WI38 (cell line): ENCODE data around the gene CAPN5.

Experiments
- H3K4me3 ChIP-seq: 2 replicates; pipeline ENCODE4 v1.5.1; 2011; ENCODE audit warnings: low read depth, mild to moderate bottlenecking, control low read depth, low read length
- TF ChIP-seq, protein P1 (sequence below): IDR thresholded peaks from 2 replicates; pipeline ENCODE4 v1.5.1; 2012; ENCODE audit warnings: low read depth, mild to moderate bottlenecking, control low read depth, low read length

CAPN5 gene

DNA sequence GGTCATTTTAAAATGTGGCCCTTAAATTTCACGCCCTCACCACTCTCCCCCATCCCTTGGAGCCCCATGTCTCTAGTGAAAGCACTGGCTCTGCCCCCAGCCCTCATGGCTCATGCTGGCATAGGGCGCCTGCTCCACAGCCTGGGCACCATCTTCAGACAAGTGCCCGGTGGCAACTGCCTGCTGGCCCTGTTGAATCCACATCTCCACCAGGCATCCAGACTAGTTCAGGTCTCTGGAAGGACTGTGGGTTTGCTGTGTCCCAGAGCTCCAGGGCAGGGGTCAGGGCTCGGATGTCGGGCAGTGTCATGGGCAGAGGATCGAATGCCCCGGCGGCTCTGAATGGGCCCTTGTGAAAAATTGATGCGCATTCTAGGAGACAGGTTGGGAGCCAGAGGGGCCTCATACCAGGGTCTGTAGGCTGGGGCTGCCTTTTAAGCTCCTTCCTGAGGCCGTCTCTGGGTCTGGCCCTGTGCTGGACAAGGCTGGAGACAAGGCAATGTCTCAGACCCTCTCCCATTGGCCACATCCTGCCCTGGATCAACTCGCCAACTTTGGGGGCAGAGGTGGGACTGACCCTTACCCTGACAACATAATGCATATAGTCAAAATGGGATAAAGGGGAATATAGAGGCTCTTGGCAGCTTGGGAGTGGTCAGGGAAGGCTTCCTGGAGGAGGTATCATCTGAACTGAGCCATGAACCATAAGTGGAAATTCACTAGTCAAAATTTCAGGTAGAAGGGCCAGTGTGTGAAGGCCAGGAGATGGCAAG, 62.5 kb downstream of the CAPN5 start:
- no peak overlapping the region for H3K4me3 ChIP-seq
- TF ChIP-seq, protein P1, sequence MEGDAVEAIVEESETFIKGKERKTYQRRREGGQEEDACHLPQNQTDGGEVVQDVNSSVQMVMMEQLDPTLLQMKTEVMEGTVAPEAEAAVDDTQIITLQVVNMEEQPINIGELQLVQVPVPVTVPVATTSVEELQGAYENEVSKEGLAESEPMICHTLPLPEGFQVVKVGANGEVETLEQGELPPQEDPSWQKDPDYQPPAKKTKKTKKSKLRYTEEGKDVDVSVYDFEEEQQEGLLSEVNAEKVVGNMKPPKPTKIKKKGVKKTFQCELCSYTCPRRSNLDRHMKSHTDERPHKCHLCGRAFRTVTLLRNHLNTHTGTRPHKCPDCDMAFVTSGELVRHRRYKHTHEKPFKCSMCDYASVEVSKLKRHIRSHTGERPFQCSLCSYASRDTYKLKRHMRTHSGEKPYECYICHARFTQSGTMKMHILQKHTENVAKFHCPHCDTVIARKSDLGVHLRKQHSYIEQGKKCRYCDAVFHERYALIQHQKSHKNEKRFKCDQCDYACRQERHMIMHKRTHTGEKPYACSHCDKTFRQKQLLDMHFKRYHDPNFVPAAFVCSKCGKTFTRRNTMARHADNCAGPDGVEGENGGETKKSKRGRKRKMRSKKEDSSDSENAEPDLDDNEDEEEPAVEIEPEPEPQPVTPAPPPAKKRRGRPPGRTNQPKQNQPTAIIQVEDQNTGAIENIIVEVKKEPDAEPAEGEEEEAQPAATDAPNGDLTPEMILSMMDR, result no peak

DNA sequence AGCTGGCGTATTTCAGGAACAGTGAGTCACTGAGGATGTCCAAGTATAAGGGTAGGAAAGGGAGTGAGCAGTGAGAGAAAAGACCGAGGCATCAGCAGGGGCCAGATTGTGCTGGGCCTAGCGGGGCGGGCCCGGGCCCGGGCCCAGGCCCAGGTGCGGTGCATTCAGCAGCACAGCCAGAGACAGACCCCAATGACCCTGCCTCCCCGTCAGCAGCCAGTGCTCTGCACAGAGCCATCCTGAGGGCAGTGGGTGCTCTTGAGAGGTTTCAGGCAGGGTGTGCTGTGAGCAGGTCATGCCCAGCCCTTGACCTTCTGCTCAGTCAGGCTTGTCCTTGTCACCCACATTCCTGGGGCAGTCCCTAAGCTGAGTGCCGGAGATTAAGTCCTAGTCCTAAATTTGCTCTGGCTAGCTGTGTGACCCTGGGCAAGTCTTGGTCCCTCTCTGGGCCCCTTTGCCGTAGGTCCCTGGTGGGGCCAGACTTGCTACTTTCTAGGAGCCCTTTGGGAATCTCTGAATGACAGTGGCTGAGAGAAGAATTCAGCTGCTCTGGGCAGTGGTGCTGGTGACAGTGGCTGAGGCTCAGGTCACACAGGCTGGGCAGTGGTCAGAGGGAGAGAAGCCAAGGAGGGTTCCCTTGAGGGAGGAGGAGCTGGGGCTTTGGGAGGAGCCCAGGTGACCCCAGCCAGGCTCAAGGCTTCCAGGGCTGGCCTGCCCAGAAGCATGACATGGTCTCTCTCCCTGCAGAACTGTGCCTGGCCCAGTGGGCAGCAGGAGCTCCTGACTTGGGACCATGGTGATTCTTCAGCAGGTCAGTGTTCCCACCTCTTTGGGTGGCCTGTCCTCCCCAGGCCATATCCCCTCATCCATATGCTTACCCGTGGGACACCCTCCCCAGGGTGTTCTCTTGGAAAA, 63.3 kb downstream of the CAPN5 start:
- TF ChIP-seq, protein P1, result no peak
- no peak overlapping the region for H3K4me3 ChIP-seq

DNA sequence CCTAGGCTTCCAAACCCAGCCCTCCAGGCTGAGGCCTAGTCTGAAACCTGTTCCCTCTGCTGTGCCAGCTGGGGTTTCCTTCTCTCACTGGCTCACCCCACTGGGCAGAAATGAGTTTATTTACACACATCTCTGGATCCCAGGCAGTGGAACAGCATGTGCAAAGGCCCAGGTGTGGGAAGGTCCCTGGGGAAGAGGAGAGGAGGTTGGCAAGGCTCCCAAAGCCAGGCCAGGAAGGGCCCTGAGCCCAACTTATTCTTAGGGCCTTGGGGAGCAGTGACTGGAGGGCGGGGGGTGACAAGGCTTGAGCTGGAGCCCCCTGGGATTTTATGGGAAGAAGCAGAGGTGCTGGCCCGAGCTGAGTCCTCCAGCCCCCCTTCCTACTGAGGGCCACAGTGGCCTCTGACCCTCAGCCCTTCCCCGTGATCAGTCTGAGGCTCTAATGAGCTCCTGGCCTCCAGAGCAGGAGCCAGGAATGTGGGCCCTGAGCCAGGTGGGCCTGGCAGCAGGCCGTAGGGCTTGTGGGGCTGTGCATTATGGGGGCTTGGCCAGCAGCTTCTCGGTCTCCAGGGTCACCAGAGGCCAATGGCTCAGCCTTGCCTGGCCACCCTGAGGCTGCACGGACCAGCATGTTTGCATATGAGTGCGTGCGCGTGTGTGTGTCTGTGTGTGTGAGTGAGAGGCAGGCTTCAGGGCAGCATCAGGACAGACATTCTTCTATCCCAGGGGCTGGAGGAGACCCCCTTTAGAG, 64.2 kb downstream of the CAPN5 start:
- TF ChIP-seq, protein P1, result no peak

DNA sequence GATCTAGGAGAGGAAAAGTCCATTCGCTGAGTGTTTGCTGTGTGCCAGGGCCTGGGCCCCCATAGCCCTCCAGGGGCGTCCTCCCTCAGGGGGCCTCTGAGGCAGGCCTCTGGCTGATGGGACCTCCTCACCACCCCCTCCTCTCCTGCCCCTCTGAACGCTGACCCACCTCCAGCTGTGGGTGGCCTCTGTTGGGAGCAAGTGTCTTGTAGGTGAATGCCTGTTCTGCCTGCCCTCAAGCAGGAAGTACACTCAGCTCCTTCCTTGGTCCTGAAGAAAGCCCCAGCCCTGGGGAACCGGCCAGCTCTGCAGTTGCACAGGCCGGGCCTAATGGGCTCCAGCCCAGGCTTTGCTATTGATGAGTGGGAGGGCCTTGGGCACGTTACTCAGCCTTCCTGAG, 64.8 kb downstream of the CAPN5 start:
- H3K4me3 ChIP-seq, result no peak overlapping the region
- TF ChIP-seq, protein P1, result no peak

More for the DNA sequence above, 64.2 kb downstream of the CAPN5 start:
- no peak overlapping the region for H3K4me3 ChIP-seq

DNA sequence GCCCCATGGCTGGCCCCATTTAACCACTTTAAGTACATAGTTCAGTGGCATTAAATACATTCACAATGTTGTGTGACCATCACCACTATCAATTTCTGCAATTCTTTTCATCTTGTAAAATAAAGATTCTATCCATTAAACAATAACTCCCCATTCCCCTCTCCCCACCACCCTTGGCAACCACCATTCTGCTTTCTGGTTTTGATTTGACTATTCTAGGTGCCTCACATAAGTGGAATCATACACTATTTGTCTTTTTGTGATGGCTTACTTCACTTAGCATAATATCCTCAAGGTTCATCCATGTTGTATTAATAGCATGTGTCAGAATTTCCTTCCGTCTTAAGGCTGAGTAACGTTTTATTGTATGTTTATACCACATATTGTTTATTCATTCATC, 68.3 kb downstream of the CAPN5 start:
- TF ChIP-seq, protein P1, result no peak
- no peak overlapping the region for H3K4me3 ChIP-seq

DNA sequence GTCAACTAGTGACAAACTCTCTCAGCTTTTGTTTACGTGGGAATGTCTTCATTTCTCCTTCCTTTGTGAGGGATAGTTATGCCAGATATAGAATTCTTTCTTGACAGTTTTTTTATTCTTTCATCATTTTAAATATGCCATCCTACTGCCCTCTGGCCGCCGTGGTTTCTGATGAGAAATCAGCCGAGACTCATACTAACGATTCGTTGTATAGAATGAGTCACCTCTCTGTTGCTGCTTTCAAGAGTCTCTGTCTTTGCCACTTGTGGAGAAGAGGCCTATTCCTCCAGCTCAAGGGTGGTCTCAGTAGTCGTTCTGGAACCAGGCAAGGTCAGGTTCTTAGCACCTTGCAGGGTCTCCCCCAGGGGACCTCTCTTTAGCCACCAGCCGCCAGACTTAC, 69.3 kb downstream of the CAPN5 start:
- H3K4me3 ChIP-seq, result no peak overlapping the region
- TF ChIP-seq, protein P1, result no peak
